ENCODE measurements around the gene GPR87.
A peak's percentile ranks its signal among the peaks of the same experiment; 100 is the strongest.

GPR87 gene

GRCh38 chr3:151307583-151308488 is 8.8 kb downstream of the GPR87 start:
- TF ChIP-seq ZNF8 (CRISPR knock-in tag; IDR thresholded peaks at IDR 0.05) = no peak
- TF ChIP-seq ARNTL (CRISPR knock-in tag; IDR thresholded peaks at IDR 0.05; ENCODE audit: borderline replicate concordance, low read depth) = no peak
- no peak for TF ChIP-seq TCF4 (CRISPR knock-in tag; IDR thresholded peaks at IDR 0.05; ENCODE audit: borderline replicate concordance)
- TF ChIP-seq ISL1 (CRISPR knock-in tag; IDR thresholded peaks at IDR 0.05) = no peak
- no peak for TF ChIP-seq GLIS3 (CRISPR knock-in tag; IDR thresholded peaks at IDR 0.05)
- TF ChIP-seq BACH2 (CRISPR knock-in tag; IDR thresholded peaks at IDR 0.05; ENCODE audit: borderline replicate concordance) = no peak
- TF ChIP-seq RARB (CRISPR knock-in tag; IDR thresholded peaks at IDR 0.05) = no peak
- ATAC-seq = no peak

- TF ChIP-seq ISL1 (CRISPR knock-in tag; IDR thresholded peaks at IDR 0.05) (no peak), ZNF70 (CRISPR knock-in tag; IDR thresholded peaks at IDR 0.05) (no peak), PATZ1 (CRISPR knock-in tag; IDR thresholded peaks at IDR 0.05; ENCODE audit: borderline replicate concordance) (no peak)
- no peak for ATAC-seq
Observed at GRCh38 chr3:151307131-151307530, 9.5 kb downstream of the GPR87 start.

- no peak for ATAC-seq
Observed at GRCh38 chr3:151306168-151306810, 10.3 kb downstream of the GPR87 start.

GRCh38 chr3:151305775-151306151 is 10.9 kb downstream of the GPR87 start:
- ATAC-seq = peak; percentile 55
- TF ChIP-seq SNAI2 (CRISPR knock-in tag; IDR thresholded peaks at IDR 0.05) (no peak), BACH2 (CRISPR knock-in tag; IDR thresholded peaks at IDR 0.05; ENCODE audit: borderline replicate concordance) (no peak), ZFP3 (CRISPR knock-in tag; IDR thresholded peaks at IDR 0.05) (no peak), ARNTL (CRISPR knock-in tag; IDR thresholded peaks at IDR 0.05; ENCODE audit: borderline replicate concordance, low read depth) (no peak), TCF4 (CRISPR knock-in tag; IDR thresholded peaks at IDR 0.05; ENCODE audit: borderline replicate concordance) (no peak), GLIS3 (CRISPR knock-in tag; IDR thresholded peaks at IDR 0.05) (no peak), TSHZ2 (CRISPR knock-in tag; IDR thresholded peaks at IDR 0.05) (no peak), PATZ1 (CRISPR knock-in tag; IDR thresholded peaks at IDR 0.05; ENCODE audit: borderline replicate concordance) (no peak), ZNF8 (CRISPR knock-in tag; IDR thresholded peaks at IDR 0.05) (no peak), ZNF565 (CRISPR knock-in tag; conservative IDR thresholded peaks at IDR 0.05; ENCODE audit: low read depth) (no peak), CSRNP3 (CRISPR knock-in tag; IDR thresholded peaks at IDR 0.05) (no peak)

More at GRCh38 chr3:151306168-151306810, 10.3 kb downstream of the GPR87 start:
- no peak for TF ChIP-seq SNAI2 (CRISPR knock-in tag; IDR thresholded peaks at IDR 0.05)
- no peak for TF ChIP-seq ZFP30 (CRISPR knock-in tag; IDR thresholded peaks at IDR 0.05)
- no peak for TF ChIP-seq CSDC2 (CRISPR knock-in tag; IDR thresholded peaks at IDR 0.05)
- TF ChIP-seq TOX (CRISPR knock-in tag; IDR thresholded peaks at IDR 0.05; ENCODE audit: borderline replicate concordance) = no peak
- TF ChIP-seq ESRRG (CRISPR knock-in tag; IDR thresholded peaks at IDR 0.05) = no peak
- TF ChIP-seq GLIS3 (CRISPR knock-in tag; IDR thresholded peaks at IDR 0.05) = no peak
- no peak for TF ChIP-seq BACH2 (CRISPR knock-in tag; IDR thresholded peaks at IDR 0.05; ENCODE audit: borderline replicate concordance)
- TF ChIP-seq ZNF8 (CRISPR knock-in tag; IDR thresholded peaks at IDR 0.05) = no peak
- TF ChIP-seq ZNF565 (CRISPR knock-in tag; conservative IDR thresholded peaks at IDR 0.05; ENCODE audit: low read depth) = no peak
- no peak for TF ChIP-seq ZC3H10 (CRISPR knock-in tag; IDR thresholded peaks at IDR 0.05)
- TF ChIP-seq OSR1 (CRISPR knock-in tag; IDR thresholded peaks at IDR 0.05) = no peak
- no peak for TF ChIP-seq ZNF70 (CRISPR knock-in tag; IDR thresholded peaks at IDR 0.05)
- TF ChIP-seq PPARA (CRISPR knock-in tag; IDR thresholded peaks at IDR 0.05; ENCODE audit: borderline replicate concordance) = no peak
- no peak for TF ChIP-seq POU6F1 (CRISPR knock-in tag; IDR thresholded peaks at IDR 0.05; ENCODE audit: borderline replicate concordance, low read depth)
- TF ChIP-seq RARB (CRISPR knock-in tag; IDR thresholded peaks at IDR 0.05) = no peak
- TF ChIP-seq CREB5 (CRISPR knock-in tag; IDR thresholded peaks at IDR 0.05; ENCODE audit: low read depth) = no peak
